ENCODE results near the gene BBIP1. TPM values are rescaled to one million over a fixed set of nuclear protein-coding genes. Genes with fewer than 3 reads are reported as not detected.

The BBIP1 gene
- total and polyA plus RNA-seq, 2 experiments from 2014 or later: 14.8 to 56.5 TPM

- no peaks in the 10 kb centered on the region for H3F3A ChIP-seq (replicated peaks; ENCODE audit: low read depth)
- Mint-ChIP-seq H3K4me3 (no peak overlapping the region), H3K27ac (no peak overlapping the region), H3K36me3 (ENCODE audit: low read depth) (no peaks in the 10 kb centered on the region), H3K4me1 (peaks cover 19% of the 10 kb centered on the region), H3K9me3 (no peaks in the 10 kb centered on the region), H3K27me3 (ENCODE audit: insufficient read depth, low read depth, poor library complexity) (no peaks in the 10 kb centered on the region)
- DNase-seq (ENCODE audit: low spot score) (no peak), ATAC-seq (no peak)
- H3K27ac ChIP-seq (ENCODE audit: low read depth): no peak overlapping the region
- no peak overlapping the region for H3K4me3 ChIP-seq
- no peaks in the 10 kb centered on the region for H3K27me3 ChIP-seq (ENCODE audit: insufficient read depth)
- H2AFZ ChIP-seq: no peak overlapping the region
- H3K36me3 ChIP-seq (ENCODE audit: insufficient read depth): no peaks in the 10 kb centered on the region
- peaks cover 9% of the 10 kb centered on the region for H3K4me1 ChIP-seq (ENCODE audit: insufficient read depth)
- no peak overlapping the region for H3K4me2 ChIP-seq
- TF ChIP-seq JUNB (IDR thresholded peaks at IDR 0.05; ENCODE audit: unreplicated experiment) (no peak), POLR2AphosphoS5 (IDR thresholded peaks at IDR 0.05; ENCODE audit: low read depth) (no peak), STAT1 (IDR thresholded peaks at IDR 0.05; ENCODE audit: unreplicated experiment) (no peak), ZNF331 (CRISPR knock-in tag; IDR thresholded peaks at IDR 0.05; ENCODE audit: low read depth) (no peak), ZNF114 (CRISPR knock-in tag; IDR thresholded peaks at IDR 0.05) (no peak), EZH2 (IDR thresholded peaks at IDR 0.05; ENCODE audit: low read depth, unreplicated experiment) (no peak), NANOG (IDR thresholded peaks at IDR 0.05; ENCODE audit: borderline replicate concordance) (no peak)
- TF ChIP-seq, protein P1, sequence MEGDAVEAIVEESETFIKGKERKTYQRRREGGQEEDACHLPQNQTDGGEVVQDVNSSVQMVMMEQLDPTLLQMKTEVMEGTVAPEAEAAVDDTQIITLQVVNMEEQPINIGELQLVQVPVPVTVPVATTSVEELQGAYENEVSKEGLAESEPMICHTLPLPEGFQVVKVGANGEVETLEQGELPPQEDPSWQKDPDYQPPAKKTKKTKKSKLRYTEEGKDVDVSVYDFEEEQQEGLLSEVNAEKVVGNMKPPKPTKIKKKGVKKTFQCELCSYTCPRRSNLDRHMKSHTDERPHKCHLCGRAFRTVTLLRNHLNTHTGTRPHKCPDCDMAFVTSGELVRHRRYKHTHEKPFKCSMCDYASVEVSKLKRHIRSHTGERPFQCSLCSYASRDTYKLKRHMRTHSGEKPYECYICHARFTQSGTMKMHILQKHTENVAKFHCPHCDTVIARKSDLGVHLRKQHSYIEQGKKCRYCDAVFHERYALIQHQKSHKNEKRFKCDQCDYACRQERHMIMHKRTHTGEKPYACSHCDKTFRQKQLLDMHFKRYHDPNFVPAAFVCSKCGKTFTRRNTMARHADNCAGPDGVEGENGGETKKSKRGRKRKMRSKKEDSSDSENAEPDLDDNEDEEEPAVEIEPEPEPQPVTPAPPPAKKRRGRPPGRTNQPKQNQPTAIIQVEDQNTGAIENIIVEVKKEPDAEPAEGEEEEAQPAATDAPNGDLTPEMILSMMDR (conservative IDR thresholded peaks at IDR 0.05; ENCODE audit: low read depth in 2 of 2): no peak
- TF ChIP-seq, protein P2, sequence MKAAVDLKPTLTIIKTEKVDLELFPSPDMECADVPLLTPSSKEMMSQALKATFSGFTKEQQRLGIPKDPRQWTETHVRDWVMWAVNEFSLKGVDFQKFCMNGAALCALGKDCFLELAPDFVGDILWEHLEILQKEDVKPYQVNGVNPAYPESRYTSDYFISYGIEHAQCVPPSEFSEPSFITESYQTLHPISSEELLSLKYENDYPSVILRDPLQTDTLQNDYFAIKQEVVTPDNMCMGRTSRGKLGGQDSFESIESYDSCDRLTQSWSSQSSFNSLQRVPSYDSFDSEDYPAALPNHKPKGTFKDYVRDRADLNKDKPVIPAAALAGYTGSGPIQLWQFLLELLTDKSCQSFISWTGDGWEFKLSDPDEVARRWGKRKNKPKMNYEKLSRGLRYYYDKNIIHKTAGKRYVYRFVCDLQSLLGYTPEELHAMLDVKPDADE (IDR thresholded peaks at IDR 0.05): no peak
- H4K20me1 ChIP-seq (replicated peaks; ENCODE audit: insufficient read depth): peaks cover 15% of the 10 kb centered on the region
- peaks cover 94% of the 10 kb centered on the region for H3K79me2 ChIP-seq (replicated peaks; ENCODE audit: insufficient read depth)
- H3K9me2 ChIP-seq (ENCODE audit: insufficient read depth): no peaks in the 10 kb centered on the region
These were observed 48.1 kb upstream of the BBIP1 start for GRCh38 chr10:110967009-110967630.

GRCh38 chr10:110966146-110966545 is 47.2 kb upstream of the BBIP1 start:
- no peaks in the 10 kb centered on the region for H3K9me3 Mint-ChIP-seq

More at GRCh38 chr10:110966146-110966545, 47.2 kb upstream of the BBIP1 start:
- Histone ChIP-seq H3K27ac (ENCODE audit: low read depth) (no peak overlapping the region), H3F3A (replicated peaks; ENCODE audit: low read depth) (no peaks in the 10 kb centered on the region), H3K79me2 (replicated peaks; ENCODE audit: insufficient read depth) (peaks cover 96% of the 10 kb centered on the region), H3K9me2 (ENCODE audit: insufficient read depth) (no peaks in the 10 kb centered on the region), H4K20me1 (replicated peaks; ENCODE audit: insufficient read depth) (peaks cover 15% of the 10 kb centered on the region), H3K36me3 (ENCODE audit: insufficient read depth) (no peaks in the 10 kb centered on the region), H3K4me3 (no peak overlapping the region), H3K27me3 (ENCODE audit: insufficient read depth) (no peaks in the 10 kb centered on the region), H2AFZ (no peak overlapping the region), H3K4me2 (no peak overlapping the region), H3K4me1 (ENCODE audit: insufficient read depth) (peaks cover 9% of the 10 kb centered on the region)
- Mint-ChIP-seq H3K36me3 (ENCODE audit: low read depth) (no peaks in the 10 kb centered on the region), H3K4me1 (peaks cover 19% of the 10 kb centered on the region), H3K4me3 (no peak overlapping the region), H3K27me3 (ENCODE audit: insufficient read depth, low read depth, poor library complexity) (no peaks in the 10 kb centered on the region), H3K27ac (no peak overlapping the region)
- TF ChIP-seq STAT1 (IDR thresholded peaks at IDR 0.05; ENCODE audit: unreplicated experiment): no peak
- no peak for TF ChIP-seq CREB1 (CRISPR knock-in tag; IDR thresholded peaks at IDR 0.05; ENCODE audit: low read depth)
- no peak for TF ChIP-seq EZH2phosphoT487 (IDR thresholded peaks at IDR 0.05; ENCODE audit: unreplicated experiment)
- TF ChIP-seq ZNF331 (CRISPR knock-in tag; IDR thresholded peaks at IDR 0.05; ENCODE audit: low read depth): no peak
- no peak for DNase-seq (ENCODE audit: low spot score)
- no peak for ATAC-seq

Data from GM23338 (cell line).